Measurements from ENCODE around the gene BHLHA15. TPM values are rescaled to one million over a fixed set of nuclear protein-coding genes. Genes with fewer than 3 reads are reported as not detected.

Gene BHLHA15
- total and polyA plus RNA-seq, 9 of the 15 experiments (the other 6 are each of a cell fraction or from before 2014, with no cell fraction given): 0.22 to 2.0 (median 1.1) TPM; not detected in 4

DNA sequence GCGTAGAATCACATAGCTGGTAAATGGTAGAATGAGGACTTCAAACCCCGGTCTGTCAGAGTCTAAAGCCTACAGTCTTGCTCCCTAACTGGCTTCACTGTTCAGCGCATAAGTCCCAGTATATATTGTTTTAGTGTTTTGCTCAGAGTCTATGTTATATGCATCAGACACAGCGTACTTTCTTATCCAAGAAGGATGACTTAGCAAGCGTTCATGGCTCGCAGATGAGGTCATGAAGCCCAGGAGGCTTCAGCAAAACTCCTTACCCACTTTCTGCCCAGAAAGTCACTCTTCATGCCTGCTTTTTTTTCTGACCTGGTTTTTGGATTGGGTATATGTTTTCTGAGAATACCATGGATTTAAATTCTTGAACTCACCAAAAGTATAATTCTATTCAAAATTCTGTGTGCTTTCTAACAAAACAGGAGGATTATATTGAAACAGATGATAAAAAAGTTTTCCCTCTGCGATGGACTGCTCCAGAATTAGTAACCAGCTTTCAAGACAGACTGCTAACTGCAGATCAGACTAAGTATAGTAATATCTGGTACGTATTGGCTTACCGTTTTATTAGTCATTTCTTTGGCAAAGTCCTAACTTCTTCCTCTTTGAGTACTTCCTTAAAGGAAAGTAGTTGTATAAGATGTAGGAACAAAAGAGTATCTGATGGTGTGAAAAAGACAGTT, 24.6 kb upstream of the BHLHA15 start:
- BruUV-seq (replicated peaks): no TSS peak
- ATAC-seq (peak; percentile 88), FAIRE-seq (peak; percentile 6), DNase-seq (ENCODE audit: extremely low read depth in 1 of 4, low spot score in 3 of 4) (peak in 1 of 4 experiments; percentile 18)
- Histone ChIP-seq H3K36me3 (ENCODE audit: control insufficient read depth, insufficient read depth, low read length) (peaks cover 15% of the 10 kb centered on the region; the same call in 1 of the 3 replicates), H3K9ac (ENCODE audit: insufficient read depth in 1 of 2, low read depth in 2 of 2, low read length in 2 of 2) (no peak overlapping the region), H3K27me3 (ENCODE audit: control insufficient read depth in 2 of 2, insufficient read depth in 2 of 2, low read length in 2 of 2) (no peaks in the 10 kb centered on the region), H3K9me1 (ENCODE audit: control insufficient read depth, insufficient read depth, low read length) (no peaks in the 10 kb centered on the region), H4K20me1 (replicated peaks; ENCODE audit: control insufficient read depth, insufficient read depth, low read length) (no peaks in the 10 kb centered on the region), H3K4me1 (replicated peaks in 1 of 2; ENCODE audit: control insufficient read depth in 2 of 2, insufficient read depth in 2 of 2, low read length in 2 of 2) (peaks cover 3% of the 10 kb centered on the region in 2 experiments; a peak in 1 of 5 replicates), H3K4me3 (no peak overlapping the region), H3K4me2 (ENCODE audit: insufficient read depth, low read length) (no peak overlapping the region), H3K9me3 (replicated peaks; ENCODE audit: control insufficient read depth, insufficient read depth, low read depth, low read length) (no peaks in the 10 kb centered on the region), H3K27ac (ENCODE audit: extremely low read depth, low read depth, low read length) (no peak overlapping the region; the same call in 2 of the 3 replicates), H3K79me2 (ENCODE audit: control insufficient read depth, insufficient read depth, low read length) (no peaks in the 10 kb centered on the region), H2AFZ (ENCODE audit: low read depth, low read length) (no peak overlapping the region)
- intact Hi-C loops (cut with micrococcal nuclease) (no loop called here), in situ Hi-C loops (cut with MboI) (no loop called here)
- ChIA-PET POLR2A (interaction anchor here (1.5 kb wide), 1 partner anchor 18 kb away, joined by 4 read pairs; no protein-coding TSS in a partner anchor), CTCF (ENCODE audit: low intra/inter-chr PET ratio) (no interaction called here)
- 48% methylated on average over 9 of the region's 9 CpGs for WGBS (ENCODE audit: insufficient coverage, low coverage, missing lambda C conversion rate)
- no peak for TF ChIP-seq ATF1 (CRISPR knock-in tag; IDR thresholded peaks at IDR 0.05)
- TF ChIP-seq ATF1 (tag; IDR thresholded peaks at IDR 0.05): no peak
- peak; percentile 5; the same call in 1 of the 2 replicates for TF ChIP-seq MAFK (IDR thresholded peaks at IDR 0.05; ENCODE audit: low read length)
- no peak for TF ChIP-seq NCOA4 (IDR thresholded peaks at IDR 0.05; ENCODE audit: partially characterized antibody)
- TF ChIP-seq RBM17 (IDR thresholded peaks at IDR 0.05; ENCODE audit: borderline replicate concordance, low read depth, low read length): no peak
- TF ChIP-seq POLR3G (IDR thresholded peaks at IDR 0.05; ENCODE audit: extremely low read depth, insufficient read length, insufficient replicate concordance): no peak
- TF ChIP-seq TRIM24 (IDR thresholded peaks at IDR 0.05): no peak
- TF ChIP-seq ARID1B (IDR thresholded peaks at IDR 0.05): 0 out of 2 replicates have a peak, but pooled peaks have one; percentile 7
- TF ChIP-seq NFE2 (IDR thresholded peaks at IDR 0.05; ENCODE audit: low read depth): peak; percentile 52
- TF ChIP-seq, protein P1, sequence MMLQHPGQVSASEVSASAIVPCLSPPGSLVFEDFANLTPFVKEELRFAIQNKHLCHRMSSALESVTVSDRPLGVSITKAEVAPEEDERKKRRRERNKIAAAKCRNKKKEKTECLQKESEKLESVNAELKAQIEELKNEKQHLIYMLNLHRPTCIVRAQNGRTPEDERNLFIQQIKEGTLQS (IDR thresholded peaks at IDR 0.05): peak; percentile 61
- TF ChIP-seq, protein P1 (CRISPR knock-in tag; conservative IDR thresholded peaks at IDR 0.05): no peak

Measured in K562 (cell line).